SK-N-SH treated with all-trans-retinoic acid at 6 μM for 48 hours (cell line): ENCODE data around the gene ERC1.

ENCODE experiments used
- ATAC-seq: fragments of 200-7000 bp; cut with Tn5 transposase; 3 replicates; pipeline ENCODE4 v1.9.1; 2020; ENCODE audit warnings: mild to moderate bottlenecking, moderate library complexity
- ARNTL ChIP-seq: fragments of 450-650 bp; formaldehyde crosslinking; IDR thresholded peaks from 2 replicates; pipeline ENCODE4 v1.5.0; 2020; ENCODE audit warnings: low read depth, mild to moderate bottlenecking, moderate library complexity, borderline replicate concordance
- BACH2 ChIP-seq: fragments of 250-450 bp; sonication (Bioruptor Pico); IDR thresholded peaks from 2 replicates; pipeline ENCODE4 v1.9.0; 2021; ENCODE audit warnings: mild to moderate bottlenecking, borderline replicate concordance
- CSDC2 ChIP-seq: fragments of 250-450 bp; sonication (Bioruptor Pico); IDR thresholded peaks from 2 replicates; pipeline ENCODE4 v1.5.0; 2020; ENCODE audit warnings: mild to moderate bottlenecking, moderate library complexity
- CSRNP3 ChIP-seq: fragments of 250-450 bp; sonication (Bioruptor Pico); IDR thresholded peaks from 2 replicates; pipeline ENCODE4 v1.5.1; 2021; ENCODE audit warnings: mild to moderate bottlenecking, moderate library complexity
- ESRRG ChIP-seq: fragments of 250-450 bp; sonication (Bioruptor Pico); IDR thresholded peaks from 2 replicates; pipeline ENCODE4 v1.6.1; 2021; ENCODE audit warnings: mild to moderate bottlenecking
- GLIS3 ChIP-seq: fragments of 250-450 bp; sonication (Bioruptor Pico); IDR thresholded peaks from 2 replicates; pipeline ENCODE4 v1.5.0; 2020; ENCODE audit warnings: mild to moderate bottlenecking, moderate library complexity
- ISL1 ChIP-seq: fragments of 250-450 bp; sonication (Bioruptor Pico); IDR thresholded peaks from 2 replicates; pipeline ENCODE4 v2.1.2; 2022; ENCODE audit warnings: mild to moderate bottlenecking, moderate library complexity
- OSR1 ChIP-seq: fragments of 250-450 bp; sonication (Bioruptor Pico); IDR thresholded peaks from 2 replicates; pipeline ENCODE4 v1.8.0; 2022; ENCODE audit warnings: moderate library complexity, mild to moderate bottlenecking, inconsistent platforms
- PATZ1 ChIP-seq: fragments of 250-450 bp; sonication (Bioruptor Pico); IDR thresholded peaks from 2 replicates; pipeline ENCODE4 v1.8.0; 2020; ENCODE audit warnings: mild to moderate bottlenecking, moderate library complexity, borderline replicate concordance
- POU6F1 ChIP-seq: fragments of 250-450 bp; sonication (Bioruptor Pico); IDR thresholded peaks from 2 replicates; pipeline ENCODE4 v1.8.0; 2021; ENCODE audit warnings: low read depth, mild to moderate bottlenecking, moderate library complexity, borderline replicate concordance
- PPARA ChIP-seq: fragments of 250-450 bp; sonication (Bioruptor Pico); IDR thresholded peaks from 2 replicates; pipeline ENCODE4 v1.5.0; 2020; ENCODE audit warnings: mild to moderate bottlenecking, borderline replicate concordance
- RARB ChIP-seq: fragments of 250-450 bp; sonication (Bioruptor Pico); IDR thresholded peaks from 2 replicates; pipeline ENCODE4 v1.8.0; 2021; ENCODE audit warnings: mild to moderate bottlenecking, moderate library complexity
- SNAI2 ChIP-seq: fragments of 250-450 bp; sonication (Bioruptor Pico); IDR thresholded peaks from 2 replicates; pipeline ENCODE4 v1.5.0; 2020; ENCODE audit warnings: mild to moderate bottlenecking, moderate library complexity
- TCF4 ChIP-seq: fragments of 250-450 bp; sonication (Bioruptor Pico); IDR thresholded peaks from 2 replicates; pipeline ENCODE4 v1.8.0; 2021; ENCODE audit warnings: mild to moderate bottlenecking, moderate library complexity, borderline replicate concordance
- ZC3H10 ChIP-seq: fragments of 250-450 bp; sonication (Bioruptor Pico); IDR thresholded peaks from 2 replicates; pipeline ENCODE4 v1.5.1; 2021; ENCODE audit warnings: mild to moderate bottlenecking, moderate library complexity
- ZFP3 ChIP-seq: fragments of 250-450 bp; sonication (Bioruptor Pico); IDR thresholded peaks from 2 replicates; pipeline ENCODE4 v1.5.0; 2020; ENCODE audit warnings: mild to moderate bottlenecking, moderate library complexity
- ZFP30 ChIP-seq: fragments of 450-650 bp; formaldehyde crosslinking; IDR thresholded peaks from 2 replicates; pipeline ENCODE4 v1.5.0; 2022; ENCODE audit warnings: mild to moderate bottlenecking, moderate library complexity
- ZNF565 ChIP-seq: fragments of 450-650 bp; formaldehyde crosslinking; conservative IDR thresholded peaks from 2 replicates; pipeline ENCODE4 v1.5.0; 2020; ENCODE audit warnings: low read depth, mild to moderate bottlenecking, moderate library complexity
- ZNF70 ChIP-seq: fragments of 450-650 bp; formaldehyde crosslinking; IDR thresholded peaks from 2 replicates; pipeline ENCODE4 v1.5.0; 2020; ENCODE audit warnings: mild to moderate bottlenecking, moderate library complexity
- ZNF8 ChIP-seq: fragments of 450-650 bp; formaldehyde crosslinking; IDR thresholded peaks from 2 replicates; pipeline ENCODE4 v1.5.0; 2020; ENCODE audit warnings: mild to moderate bottlenecking, moderate library complexity

Gene ERC1

GRCh38 chr12:1117970-1118563, 127.0 kb downstream of the ERC1 start:
- no peak for TF ChIP-seq GLIS3 (CRISPR knock-in tag)
- TF ChIP-seq ZFP3 (CRISPR knock-in tag): no peak
- TF ChIP-seq ESRRG (CRISPR knock-in tag): no peak
- TF ChIP-seq ISL1 (CRISPR knock-in tag): no peak
- TF ChIP-seq BACH2: no peak
- TF ChIP-seq OSR1: no peak
- no peak for TF ChIP-seq ARNTL (CRISPR knock-in tag)
- TF ChIP-seq SNAI2: no peak
- TF ChIP-seq RARB (CRISPR knock-in tag): no peak
- no peak for TF ChIP-seq ZNF70
- no peak for TF ChIP-seq ZNF8 (CRISPR knock-in tag)
- TF ChIP-seq CSRNP3 (CRISPR knock-in tag): no peak
- TF ChIP-seq PATZ1 (CRISPR knock-in tag): no peak
- TF ChIP-seq ZC3H10 (CRISPR knock-in tag): no peak
- TF ChIP-seq ZFP30 (CRISPR knock-in tag): no peak
- TF ChIP-seq POU6F1 (CRISPR knock-in tag): no peak
- no peak for TF ChIP-seq ZNF565 (CRISPR knock-in tag)

GRCh38 chr12:1122786-1123185, 131.8 kb downstream of the ERC1 start:
- TF ChIP-seq CSDC2 (CRISPR knock-in tag): no peak
- no peak for TF ChIP-seq TCF4 (CRISPR knock-in tag)
- no peak for TF ChIP-seq OSR1
- no peak for TF ChIP-seq SNAI2
- no peak for TF ChIP-seq POU6F1 (CRISPR knock-in tag)
- ATAC-seq: no peak

More at GRCh38 chr12:1117970-1118563, 127.0 kb downstream of the ERC1 start:
- peak; percentile 72 for ATAC-seq

- no peak for TF ChIP-seq ZNF70
- TF ChIP-seq POU6F1 (CRISPR knock-in tag): no peak
- no peak for TF ChIP-seq PPARA
- TF ChIP-seq GLIS3 (CRISPR knock-in tag): no peak
- TF ChIP-seq ZC3H10 (CRISPR knock-in tag): no peak
- TF ChIP-seq SNAI2: no peak
- no peak for TF ChIP-seq RARB (CRISPR knock-in tag)
- no peak for ATAC-seq
Observed at GRCh38 chr12:1126091-1126490, 135.1 kb downstream of the ERC1 start.

GRCh38 chr12:1127021-1127420, 136.0 kb downstream of the ERC1 start:
- TF ChIP-seq ZNF565 (CRISPR knock-in tag): no peak
- ATAC-seq: no peak
